ENCODE data around the gene FAM107B. TPM values are rescaled to one million over a fixed set of nuclear protein-coding genes. Genes with fewer than 3 reads are reported as not detected.

The FAM107B gene
- total and polyA plus RNA-seq, 2 experiments from 2014 or later: 11.0 to 17.6 TPM

DNA sequence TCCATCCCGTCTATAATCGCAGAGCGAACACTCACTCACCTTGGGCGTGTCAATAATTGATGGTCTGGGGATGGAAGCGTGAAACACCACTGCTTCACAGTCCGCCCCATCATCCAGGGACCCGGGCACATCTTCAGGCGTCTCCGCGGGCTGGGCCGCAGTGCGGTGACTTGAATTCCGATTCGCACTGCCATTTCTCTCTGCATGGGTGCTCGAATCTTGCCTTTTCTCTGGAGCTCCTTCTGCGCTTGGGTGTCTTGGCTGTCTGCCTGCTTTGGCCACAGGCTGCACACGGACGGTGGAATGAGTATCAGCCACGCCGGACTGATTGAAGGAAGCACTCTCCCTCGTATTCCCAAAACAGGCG, 500 bp downstream of the FAM107B start (continued):
- no peak for TF ChIP-seq EZH2 (IDR thresholded peaks at IDR 0.05; ENCODE audit: low read depth, unreplicated experiment)
- no peak for TF ChIP-seq CREB1 (CRISPR knock-in tag; IDR thresholded peaks at IDR 0.05; ENCODE audit: low read depth)
- TF ChIP-seq, protein P1, sequence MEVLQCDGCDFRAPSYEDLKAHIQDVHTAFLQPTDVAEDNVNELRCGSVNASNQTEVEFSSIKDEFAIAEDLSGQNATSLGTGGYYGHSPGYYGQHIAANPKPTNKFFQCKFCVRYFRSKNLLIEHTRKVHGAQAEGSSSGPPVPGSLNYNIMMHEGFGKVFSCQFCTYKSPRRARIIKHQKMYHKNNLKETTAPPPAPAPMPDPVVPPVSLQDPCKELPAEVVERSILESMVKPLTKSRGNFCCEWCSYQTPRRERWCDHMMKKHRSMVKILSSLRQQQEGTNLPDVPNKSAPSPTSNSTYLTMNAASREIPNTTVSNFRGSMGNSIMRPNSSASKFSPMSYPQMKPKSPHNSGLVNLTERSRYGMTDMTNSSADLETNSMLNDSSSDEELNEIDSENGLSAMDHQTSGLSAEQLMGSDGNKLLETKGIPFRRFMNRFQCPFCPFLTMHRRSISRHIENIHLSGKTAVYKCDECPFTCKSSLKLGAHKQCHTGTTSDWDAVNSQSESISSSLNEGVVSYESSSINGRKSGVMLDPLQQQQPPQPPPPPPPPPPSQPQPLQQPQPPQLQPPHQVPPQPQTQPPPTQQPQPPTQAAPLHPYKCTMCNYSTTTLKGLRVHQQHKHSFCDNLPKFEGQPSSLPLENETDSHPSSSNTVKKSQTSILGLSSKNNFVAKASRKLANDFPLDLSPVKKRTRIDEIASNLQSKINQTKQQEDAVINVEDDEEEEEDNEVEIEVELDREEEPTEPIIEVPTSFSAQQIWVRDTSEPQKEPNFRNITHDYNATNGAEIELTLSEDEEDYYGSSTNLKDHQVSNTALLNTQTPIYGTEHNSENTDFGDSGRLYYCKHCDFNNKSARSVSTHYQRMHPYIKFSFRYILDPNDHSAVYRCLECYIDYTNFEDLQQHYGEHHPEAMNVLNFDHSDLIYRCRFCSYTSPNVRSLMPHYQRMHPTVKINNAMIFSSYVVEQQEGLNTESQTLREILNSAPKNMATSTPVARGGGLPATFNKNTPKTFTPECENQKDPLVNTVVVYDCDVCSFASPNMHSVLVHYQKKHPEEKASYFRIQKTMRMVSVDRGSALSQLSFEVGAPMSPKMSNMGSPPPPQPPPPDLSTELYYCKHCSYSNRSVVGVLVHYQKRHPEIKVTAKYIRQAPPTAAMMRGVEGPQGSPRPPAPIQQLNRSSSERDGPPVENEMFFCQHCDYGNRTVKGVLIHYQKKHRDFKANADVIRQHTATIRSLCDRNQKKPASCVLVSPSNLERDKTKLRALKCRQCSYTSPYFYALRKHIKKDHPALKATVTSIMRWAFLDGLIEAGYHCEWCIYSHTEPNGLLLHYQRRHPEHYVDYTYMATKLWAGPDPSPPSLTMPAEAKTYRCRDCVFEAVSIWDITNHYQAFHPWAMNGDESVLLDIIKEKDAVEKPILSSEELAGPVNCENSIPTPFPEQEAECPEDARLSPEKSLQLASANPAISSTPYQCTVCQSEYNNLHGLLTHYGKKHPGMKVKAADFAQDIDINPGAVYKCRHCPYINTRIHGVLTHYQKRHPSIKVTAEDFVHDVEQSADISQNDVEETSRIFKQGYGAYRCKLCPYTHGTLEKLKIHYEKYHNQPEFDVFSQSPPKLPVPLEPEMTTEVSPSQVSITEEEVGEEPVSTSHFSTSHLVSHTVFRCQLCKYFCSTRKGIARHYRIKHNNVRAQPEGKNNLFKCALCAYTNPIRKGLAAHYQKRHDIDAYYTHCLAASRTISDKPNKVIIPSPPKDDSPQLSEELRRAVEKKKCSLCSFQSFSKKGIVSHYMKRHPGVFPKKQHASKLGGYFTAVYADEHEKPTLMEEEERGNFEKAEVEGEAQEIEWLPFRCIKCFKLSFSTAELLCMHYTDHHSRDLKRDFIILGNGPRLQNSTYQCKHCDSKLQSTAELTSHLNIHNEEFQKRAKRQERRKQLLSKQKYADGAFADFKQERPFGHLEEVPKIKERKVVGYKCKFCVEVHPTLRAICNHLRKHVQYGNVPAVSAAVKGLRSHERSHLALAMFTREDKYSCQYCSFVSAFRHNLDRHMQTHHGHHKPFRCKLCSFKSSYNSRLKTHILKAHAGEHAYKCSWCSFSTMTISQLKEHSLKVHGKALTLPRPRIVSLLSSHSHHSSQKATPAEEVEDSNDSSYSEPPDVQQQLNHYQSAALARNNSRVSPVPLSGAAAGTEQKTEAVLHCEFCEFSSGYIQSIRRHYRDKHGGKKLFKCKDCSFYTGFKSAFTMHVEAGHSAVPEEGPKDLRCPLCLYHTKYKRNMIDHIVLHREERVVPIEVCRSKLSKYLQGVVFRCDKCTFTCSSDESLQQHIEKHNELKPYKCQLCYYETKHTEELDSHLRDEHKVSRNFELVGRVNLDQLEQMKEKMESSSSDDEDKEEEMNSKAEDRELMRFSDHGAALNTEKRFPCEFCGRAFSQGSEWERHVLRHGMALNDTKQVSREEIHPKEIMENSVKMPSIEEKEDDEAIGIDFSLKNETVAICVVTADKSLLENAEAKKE (CRISPR knock-in tag; IDR thresholded peaks at IDR 0.05): no peak
- TF ChIP-seq STAT1 (IDR thresholded peaks at IDR 0.05; ENCODE audit: unreplicated experiment): no peak

DNA sequence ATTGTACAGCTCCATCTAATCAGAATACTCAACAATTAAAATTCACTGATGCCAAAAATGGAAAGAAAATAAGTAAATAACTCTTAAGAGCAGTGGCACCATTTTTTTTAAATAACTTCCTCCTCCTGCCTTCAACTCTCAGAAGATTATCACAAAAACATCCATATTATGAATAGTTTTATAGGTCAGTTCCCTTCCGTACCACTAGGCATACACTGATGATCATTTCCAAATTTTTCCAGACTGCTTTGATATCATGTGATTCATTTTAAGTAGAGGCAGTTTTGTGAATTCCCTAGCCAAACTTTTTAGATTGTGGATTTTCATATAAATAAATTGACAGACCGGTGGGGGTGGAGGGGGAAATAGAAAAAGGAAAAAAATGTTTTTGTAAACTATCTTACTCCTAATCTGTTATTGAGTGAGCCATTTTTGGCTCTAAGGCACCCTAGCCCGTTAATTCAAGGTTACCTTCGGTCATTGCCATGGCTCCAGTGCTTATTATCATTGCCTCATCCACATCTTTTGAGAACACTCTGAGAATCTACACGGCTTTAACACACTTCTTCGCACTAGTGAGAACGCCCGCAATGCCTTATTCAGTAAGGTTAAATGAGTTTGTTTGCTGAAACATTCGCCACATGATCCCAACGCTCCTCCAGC, 1.0 kb downstream of the FAM107B start:
- Histone ChIP-seq H3K27ac (ENCODE audit: low read depth) (no peak overlapping the region), H2AFZ (peak overlapping the region; percentile 63; the same call in 1 of the 2 replicates), H4K20me1 (replicated peaks; ENCODE audit: insufficient read depth) (no peaks in the 10 kb centered on the region), H3K4me1 (ENCODE audit: insufficient read depth) (no peaks in the 10 kb centered on the region), H3K27me3 (ENCODE audit: insufficient read depth) (no peaks in the 10 kb centered on the region), H3K36me3 (ENCODE audit: insufficient read depth) (no peaks in the 10 kb centered on the region), H3K4me3 (no peak overlapping the region), H3F3A (replicated peaks; ENCODE audit: low read depth) (no peaks in the 10 kb centered on the region), H3K79me2 (replicated peaks; ENCODE audit: insufficient read depth) (no peaks in the 10 kb centered on the region), H3K4me2 (no peak overlapping the region), H3K9me2 (ENCODE audit: insufficient read depth) (no peaks in the 10 kb centered on the region)
- Mint-ChIP-seq H3K9me3 (no peaks in the 10 kb centered on the region), H3K4me1 (no peaks in the 10 kb centered on the region), H3K36me3 (ENCODE audit: low read depth) (no peaks in the 10 kb centered on the region), H3K27ac (no peak overlapping the region), H3K4me3 (no peak overlapping the region), H3K27me3 (ENCODE audit: insufficient read depth, low read depth, poor library complexity) (peaks cover 3% of the 10 kb centered on the region)
- DNase-seq (ENCODE audit: low spot score): no peak
- ATAC-seq: no peak
- TF ChIP-seq, protein P2, sequence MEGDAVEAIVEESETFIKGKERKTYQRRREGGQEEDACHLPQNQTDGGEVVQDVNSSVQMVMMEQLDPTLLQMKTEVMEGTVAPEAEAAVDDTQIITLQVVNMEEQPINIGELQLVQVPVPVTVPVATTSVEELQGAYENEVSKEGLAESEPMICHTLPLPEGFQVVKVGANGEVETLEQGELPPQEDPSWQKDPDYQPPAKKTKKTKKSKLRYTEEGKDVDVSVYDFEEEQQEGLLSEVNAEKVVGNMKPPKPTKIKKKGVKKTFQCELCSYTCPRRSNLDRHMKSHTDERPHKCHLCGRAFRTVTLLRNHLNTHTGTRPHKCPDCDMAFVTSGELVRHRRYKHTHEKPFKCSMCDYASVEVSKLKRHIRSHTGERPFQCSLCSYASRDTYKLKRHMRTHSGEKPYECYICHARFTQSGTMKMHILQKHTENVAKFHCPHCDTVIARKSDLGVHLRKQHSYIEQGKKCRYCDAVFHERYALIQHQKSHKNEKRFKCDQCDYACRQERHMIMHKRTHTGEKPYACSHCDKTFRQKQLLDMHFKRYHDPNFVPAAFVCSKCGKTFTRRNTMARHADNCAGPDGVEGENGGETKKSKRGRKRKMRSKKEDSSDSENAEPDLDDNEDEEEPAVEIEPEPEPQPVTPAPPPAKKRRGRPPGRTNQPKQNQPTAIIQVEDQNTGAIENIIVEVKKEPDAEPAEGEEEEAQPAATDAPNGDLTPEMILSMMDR (conservative IDR thresholded peaks at IDR 0.05; ENCODE audit: low read depth in 2 of 2): no peak; a peak in 1 of 4 replicates
- no peak for TF ChIP-seq CREB1 (CRISPR knock-in tag; IDR thresholded peaks at IDR 0.05; ENCODE audit: low read depth)
- TF ChIP-seq, protein P1 (CRISPR knock-in tag; IDR thresholded peaks at IDR 0.05): no peak

All from GM23338 (cell line).